K562 (cell line): ENCODE measurements around the gene MACROD2.

Source experiments
- ESRRB ChIP-seq: fragments of 250-450 bp; sonication (Bioruptor Pico); IDR thresholded peaks from 2 replicates; pipeline ENCODE4 v1.5.0; 2020; ENCODE audit warnings: mild to moderate bottlenecking, moderate library complexity, borderline replicate concordance
- ZEB2 ChIP-seq: fragments of 450-650 bp; IDR thresholded peaks from 2 replicates; pipeline ENCODE4 v1.6.1; 2016
- TF ChIP-seq, protein P1 (sequence below): IDR thresholded peaks from 2 replicates; pipeline ENCODE4 v1.6.1; 2016; ENCODE audit warnings: missing genetic modification characterization, missing compliant biosample characterization

DNA sequence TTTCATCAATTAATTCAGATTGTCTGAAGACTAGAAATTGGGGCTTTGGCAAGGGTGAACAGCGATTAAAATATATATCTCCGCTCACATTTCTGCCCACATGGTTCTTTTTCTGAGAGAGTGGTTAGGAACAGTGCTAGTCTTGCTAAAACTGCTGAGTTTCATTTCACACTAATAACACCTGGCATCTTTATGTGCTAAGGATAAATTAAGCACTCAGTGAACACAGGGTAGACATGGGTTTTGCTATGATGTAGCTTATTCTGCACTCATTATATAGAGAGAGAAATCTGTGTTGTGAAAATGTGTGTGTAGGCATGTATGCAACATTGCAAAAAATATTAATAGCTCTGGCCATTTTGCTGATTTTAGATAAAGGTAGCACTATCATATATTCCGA is 965.5 kb downstream of the MACROD2 start:
- TF ChIP-seq, protein P1, sequence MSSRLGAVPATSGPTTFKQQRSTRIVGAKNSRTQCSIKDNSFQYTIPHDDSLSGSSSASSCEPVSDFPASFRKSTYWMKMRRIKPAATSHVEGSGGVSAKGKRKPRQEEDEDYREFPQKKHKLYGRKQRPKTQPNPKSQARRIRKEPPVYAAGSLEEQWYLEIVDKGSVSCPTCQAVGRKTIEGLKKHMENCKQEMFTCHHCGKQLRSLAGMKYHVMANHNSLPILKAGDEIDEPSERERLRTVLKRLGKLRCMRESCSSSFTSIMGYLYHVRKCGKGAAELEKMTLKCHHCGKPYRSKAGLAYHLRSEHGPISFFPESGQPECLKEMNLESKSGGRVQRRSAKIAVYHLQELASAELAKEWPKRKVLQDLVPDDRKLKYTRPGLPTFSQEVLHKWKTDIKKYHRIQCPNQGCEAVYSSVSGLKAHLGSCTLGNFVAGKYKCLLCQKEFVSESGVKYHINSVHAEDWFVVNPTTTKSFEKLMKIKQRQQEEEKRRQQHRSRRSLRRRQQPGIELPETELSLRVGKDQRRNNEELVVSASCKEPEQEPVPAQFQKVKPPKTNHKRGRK: no peak
- no peak for TF ChIP-seq ZEB2
- TF ChIP-seq ESRRB (CRISPR knock-in tag): no peak
